ENCODE results near the gene CPEB2.

GRCh38 chr4:15054541-15054940 lies 52.3 kb downstream of the CPEB2 start:
- TF ChIP-seq POLR2AphosphoS5 (IDR thresholded peaks at IDR 0.05; ENCODE audit: low read depth, low read length) (no peak), POLR2A (IDR thresholded peaks at IDR 0.05; ENCODE audit: low read depth, low read length) (no peak), TAF1 (IDR thresholded peaks at IDR 0.05; ENCODE audit: borderline replicate concordance, low read depth, low read length) (no peak)

Measured in GM12892 (cell line).